Left forelimb (tissue), 1 donor: ENCODE measurements around the gene ZNF497.
"Not testable (repeated sequence)": the region's sequence is repeated elsewhere in the genome, so short reads cannot be mapped to it uniquely, and the experiment has no call there.

Experiments used
- DNase-seq: peaks from one replicate; pipeline ENCODE4 v3.0.0-alpha.2; 2018; ENCODE audit warnings: low spot score

The ZNF497 gene

DNA sequence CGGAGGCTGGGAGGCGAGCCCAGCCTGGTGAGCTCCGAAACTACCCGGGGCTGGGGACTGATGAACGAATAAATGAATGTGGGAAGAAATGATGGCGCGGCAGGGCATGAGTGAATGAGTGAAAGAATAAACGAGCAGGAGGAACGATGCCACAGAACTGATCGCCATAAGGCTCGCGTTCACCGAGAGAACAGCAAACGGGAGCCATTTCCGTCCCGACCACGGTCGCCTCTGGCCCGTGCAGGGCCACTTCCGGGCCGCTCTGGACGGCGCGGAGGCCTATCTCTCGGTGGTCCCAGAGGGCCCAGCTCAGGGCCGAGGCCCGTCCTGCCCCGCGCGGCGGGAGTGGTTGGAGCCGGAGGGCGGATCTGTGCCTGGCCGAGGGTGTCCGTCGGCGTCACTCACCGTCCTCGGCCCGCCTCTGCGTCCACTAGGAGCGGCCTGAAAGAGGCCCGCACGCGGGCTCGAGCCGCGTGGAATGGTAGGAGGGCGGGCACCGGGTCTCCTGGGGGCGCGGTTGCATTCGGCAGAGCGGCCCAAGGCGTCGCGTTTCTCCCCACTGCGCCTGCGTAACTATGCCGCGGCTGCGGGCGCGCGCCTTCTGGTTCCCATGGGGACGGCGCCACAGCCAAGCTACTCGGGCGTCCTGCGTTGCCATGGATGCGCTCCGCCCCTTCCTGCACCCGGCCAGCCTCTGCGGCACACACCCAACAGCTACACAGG, at the start of gene ZNF497:
Gene ZNF497, minus strand, starts transcription at position 480 of the 723 bp plus-strand sequence. CDS start 5,116 bp downstream, outside the sequence.
- peak; percentile 98 for DNase-seq

DNA sequence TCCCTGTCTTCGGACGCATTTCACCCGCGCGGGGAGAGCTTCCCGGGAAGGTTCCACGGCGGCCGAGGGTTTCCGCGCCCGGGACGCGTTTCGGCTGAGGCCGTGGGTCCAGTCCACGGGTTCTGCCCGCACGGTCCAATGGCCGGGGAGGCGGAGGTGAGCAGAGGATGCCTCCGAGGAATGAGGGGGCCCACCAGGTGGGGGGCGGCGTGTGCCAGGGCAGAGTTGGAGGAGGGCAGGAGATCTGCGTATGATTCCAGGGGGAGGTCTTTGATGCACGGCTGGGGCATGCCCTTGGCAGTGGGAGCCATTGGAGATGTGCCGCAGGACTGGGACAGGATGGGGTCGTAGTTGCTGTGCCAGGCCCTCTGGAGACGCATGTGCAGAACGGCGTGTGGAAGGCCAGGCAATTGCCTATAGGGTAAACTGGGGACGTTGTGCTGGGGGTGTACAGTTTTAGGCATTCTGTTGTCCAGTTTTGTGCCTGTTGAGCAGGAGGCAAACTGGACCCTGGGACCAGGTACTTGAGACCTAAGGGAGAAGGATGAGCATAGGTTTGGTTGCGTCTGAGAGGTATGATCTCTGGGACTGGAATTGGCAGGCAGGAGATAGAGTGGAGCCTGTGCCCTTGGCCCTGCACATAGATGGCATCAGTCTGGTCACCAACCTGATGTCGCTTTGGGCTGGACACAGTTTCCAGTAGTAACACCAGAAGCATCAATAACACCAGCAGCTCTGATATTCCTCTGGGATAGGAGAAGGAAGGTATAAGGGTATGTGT, 46.6 kb upstream of the ZNF497 start:
- DNase-seq, result no peak

DNA sequence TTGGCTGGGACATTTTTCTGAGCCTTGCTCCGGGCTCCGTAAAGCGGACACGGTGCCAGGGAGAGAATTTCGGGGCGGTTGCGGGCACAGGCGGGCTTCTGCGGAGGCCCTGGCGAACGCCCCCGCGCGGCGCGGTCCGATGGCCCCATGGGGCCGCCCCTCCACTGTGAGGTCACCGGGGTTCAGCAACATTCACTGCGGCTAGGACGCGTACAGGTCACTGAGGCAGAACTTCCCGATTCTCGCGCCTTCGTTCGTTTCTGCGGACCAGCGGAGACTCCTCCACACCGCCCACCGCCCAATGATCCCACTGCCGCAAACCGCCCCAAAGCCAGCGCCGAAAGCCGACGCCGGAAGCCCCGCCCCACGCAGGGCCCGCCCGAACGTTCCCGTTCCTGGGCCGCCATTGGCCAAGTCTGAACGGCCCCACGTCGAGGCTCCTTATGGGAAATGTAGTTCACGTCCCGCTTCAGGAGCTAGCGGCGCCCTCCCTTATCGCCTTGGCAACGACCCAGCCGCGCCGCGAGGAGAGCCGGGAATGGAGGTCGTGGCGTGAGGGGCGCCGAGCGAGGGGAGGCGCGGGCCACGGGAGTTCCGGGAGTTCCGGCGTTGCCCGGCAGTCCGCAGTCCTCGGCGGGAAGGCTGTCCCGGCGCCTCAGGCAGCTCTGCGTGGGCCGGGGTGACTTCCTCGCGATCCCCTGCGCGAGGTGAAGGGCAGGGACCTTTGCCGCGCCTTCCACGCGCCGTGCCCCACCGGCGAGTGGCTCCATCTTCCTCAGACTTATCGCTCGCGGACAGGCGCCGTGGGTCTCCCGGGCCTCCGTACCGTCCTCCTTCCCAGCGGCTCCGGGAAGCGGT, 45.8 kb upstream of the ZNF497 start, which contains the start of gene ZNF584:
Gene ZNF584, plus strand, starts transcription at position 498 of the 858 bp plus-strand sequence. CDS start 499 bp downstream, outside the sequence.
- peak; percentile 97 for DNase-seq

DNA sequence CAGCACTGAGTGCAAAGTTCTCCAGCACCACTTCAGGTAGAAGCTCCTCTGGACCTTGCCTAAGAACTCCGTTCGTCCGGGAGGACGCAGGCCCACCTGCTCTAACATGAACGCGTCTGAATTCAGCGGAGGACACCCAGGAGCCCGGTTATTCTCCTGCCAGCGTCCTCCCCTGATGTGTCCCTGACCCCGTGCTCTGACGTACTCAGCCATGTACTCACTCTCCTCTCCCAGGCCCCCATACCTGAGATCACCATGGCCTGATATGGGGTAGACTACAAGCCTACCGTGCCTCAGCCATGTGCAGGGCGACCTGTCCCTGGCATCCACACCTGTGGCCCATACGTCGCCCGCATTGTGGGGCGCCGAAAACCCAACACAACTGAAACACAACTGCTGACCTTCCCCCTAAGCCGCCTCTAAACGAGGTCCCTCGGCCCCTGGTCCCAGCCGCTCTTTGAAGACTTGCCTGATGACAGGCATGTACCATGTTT, 45.2 kb upstream of the ZNF497 start:
- no peak for DNase-seq

DNA sequence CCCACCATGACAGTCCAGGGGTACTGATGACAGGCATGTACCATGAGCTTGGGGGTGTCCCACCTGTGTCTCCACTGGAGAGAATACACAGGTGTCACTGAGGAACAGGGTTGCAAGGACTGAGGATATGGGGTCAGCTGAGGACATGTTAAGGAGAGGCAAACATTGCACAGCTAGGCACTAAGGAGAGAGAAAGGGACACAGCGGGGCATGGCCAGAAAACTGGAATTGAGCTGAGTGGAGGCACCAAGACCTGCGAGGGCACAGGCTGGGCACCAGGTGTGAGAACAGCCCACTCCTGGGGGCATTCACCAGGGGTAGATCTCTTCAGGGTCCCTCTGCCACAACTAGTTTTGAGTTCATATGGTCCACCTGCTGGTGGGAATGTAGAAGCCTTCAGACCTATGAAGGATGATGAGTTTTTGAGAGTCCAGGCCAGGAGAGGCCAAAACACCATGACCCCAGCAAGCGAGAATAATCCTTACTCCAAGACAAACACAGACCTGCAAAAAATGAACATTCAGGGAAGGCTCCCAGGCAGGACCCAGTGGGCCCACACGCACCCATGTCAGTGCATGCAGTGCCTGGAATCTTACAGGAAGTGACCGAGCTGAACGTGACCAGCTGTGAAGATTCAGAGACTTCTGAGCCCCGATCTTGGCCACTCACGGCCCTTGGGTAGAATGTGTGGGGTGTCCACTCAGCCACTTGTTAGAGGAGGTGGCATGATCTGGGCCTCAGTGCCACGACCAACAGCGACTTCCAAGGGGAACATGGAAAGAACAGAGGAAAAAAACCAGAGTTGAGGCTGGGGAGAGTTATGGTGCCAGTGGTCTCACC, 44.5 kb upstream of the ZNF497 start:
- DNase-seq, result no peak

DNA sequence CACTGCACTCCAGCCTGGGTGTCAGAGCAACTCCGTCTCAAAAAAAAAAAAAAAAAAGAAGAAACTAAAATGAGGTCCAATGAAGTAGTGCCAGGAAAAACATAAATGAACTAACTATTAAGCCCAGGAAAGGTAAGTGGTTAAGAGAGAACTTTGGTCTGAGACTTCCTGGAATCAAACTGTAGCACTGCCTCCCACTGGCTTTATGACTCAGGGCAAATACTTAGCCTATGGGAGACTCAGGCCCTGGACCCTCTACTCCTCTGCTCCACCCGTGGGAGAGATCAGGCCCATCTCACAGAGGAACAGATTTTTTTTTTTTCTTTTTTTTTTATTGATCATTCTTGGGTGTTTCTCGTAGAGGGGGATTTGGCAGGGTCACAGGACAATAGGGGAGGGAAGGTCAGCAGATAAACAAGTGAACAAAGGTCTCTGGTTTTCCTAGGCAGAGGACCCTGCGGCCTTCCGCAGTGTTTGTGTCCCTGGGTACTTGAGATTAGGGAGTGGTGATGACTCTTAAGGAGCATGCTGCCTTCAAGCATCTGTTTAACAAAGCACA, 41.4 kb upstream of the ZNF497 start:
- not testable (repeated sequence) for DNase-seq

DNA sequence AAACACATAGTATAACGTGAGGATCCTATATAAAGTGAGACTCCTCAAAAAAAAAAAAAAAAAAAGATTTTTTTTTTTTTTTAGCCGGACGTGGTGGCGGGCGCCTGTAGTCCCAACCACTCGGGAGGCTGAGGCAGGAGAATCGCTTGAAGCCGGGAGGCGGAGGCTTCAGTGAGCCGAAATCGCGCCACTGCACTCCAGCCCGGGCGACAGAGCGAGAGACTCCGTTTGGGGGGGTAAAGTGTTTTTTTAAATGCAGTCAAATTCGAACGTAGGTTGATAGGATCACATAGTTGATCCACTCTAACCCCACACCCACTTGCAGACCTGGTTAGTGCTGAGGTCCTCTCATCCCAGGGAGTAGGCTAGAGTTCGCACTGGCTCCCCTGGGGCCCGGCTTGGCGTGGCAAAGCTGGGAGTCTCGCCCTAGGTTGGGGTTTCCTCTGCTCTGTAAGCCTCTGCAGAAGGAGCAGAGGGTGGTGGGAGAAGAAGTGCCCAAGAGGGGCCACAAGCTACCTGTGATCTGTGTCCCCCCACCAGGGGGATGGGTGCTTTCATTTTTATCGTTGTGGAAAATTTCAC, 39.4 kb upstream of the ZNF497 start:
- DNase-seq, result no peak

DNA sequence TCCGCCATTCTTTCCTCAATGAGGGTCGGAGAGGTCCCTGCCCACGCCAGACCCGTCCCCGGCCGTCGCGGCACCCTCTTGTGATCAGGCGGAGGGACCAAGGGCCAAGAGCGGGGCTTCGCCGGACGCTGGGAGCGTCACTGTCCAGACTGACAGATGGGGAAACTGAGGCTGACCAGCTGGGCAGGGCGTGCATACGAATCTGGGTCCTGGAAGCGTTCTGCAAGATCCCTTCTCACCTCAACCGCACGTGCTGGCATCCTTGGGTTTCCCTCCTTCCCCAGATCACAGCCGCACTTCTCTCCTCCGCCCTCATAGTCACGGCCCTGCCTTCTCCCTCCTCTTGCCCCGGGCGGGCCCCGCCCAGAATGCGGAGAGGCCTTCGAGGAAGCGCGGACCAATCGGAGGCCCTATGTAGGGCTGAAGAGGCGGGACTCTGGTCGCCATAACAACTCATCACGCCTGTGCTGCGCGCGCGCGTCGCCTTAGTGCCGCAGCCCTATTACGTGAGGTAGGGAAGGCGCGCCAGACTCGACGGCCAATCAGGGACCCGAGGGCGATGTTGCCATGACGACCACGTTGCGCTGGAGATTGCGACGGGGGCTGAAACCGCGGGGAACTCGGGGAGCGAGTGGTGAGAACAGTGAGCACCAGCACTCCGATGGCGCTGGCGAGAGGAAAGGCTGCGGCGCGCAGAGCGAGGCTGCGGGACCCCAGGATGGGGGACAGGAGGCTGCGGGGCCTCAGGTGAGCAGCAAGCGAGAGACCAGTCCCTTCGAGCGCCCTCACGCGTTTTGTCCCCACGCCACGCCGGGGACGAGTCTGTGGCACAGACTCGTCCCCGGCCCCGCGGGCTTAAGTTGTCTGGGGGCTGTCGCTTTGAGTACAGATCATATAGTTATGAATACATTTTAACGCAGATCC, 38.6 kb upstream of the ZNF497 start:
- DNase-seq, result peak; percentile 99

DNA sequence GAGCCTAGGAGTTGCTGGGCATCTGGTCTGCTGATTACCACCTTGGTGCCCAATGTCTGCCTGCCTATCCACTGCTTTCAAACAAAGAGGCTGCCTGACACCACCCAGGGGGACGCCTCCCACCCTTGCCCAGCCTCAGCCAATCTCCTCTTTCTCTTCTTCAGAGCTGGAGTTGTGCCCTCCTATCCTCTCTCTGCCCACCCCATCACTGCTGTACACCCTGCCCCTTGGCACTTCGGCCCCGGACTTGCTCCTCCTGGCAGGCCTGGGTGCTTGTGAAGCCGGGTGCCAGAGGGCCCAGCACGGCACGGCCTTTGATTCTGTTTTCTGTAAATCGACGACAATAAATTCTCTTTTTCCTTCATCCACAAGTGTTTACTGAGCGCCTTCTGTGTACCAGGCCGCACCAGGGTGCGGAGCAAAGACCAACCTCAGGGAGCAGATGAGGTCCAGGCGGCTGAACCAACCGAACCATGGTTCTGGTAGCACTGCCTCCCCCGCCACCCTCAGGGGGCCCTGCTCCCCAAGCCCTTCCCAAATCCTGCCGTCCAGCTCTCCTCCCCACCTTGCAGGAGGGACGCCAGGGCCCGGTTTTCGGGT, 37.9 kb upstream of the ZNF497 start:
- DNase-seq, result no peak

DNA sequence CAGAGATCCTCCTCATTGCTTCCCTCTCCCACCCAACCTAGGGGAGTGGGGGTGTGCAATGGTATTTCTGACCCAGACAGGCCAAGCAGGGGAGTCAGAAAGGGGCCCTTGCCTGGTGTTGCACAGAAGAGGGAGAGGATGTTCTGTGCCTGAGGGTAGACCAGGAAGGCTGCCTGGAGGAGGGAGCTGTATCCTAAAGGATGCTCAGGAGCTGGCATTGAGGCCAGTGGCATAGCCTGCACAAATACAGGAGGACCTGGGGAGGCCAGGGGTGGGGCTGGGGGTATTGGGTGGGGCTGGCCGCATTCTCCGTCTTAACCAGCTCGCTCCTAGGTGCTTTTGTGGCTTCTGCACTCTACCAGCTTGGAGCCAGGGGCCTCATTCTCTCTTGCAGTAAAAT, 37.4 kb upstream of the ZNF497 start:
- DNase-seq, result no peak

DNA sequence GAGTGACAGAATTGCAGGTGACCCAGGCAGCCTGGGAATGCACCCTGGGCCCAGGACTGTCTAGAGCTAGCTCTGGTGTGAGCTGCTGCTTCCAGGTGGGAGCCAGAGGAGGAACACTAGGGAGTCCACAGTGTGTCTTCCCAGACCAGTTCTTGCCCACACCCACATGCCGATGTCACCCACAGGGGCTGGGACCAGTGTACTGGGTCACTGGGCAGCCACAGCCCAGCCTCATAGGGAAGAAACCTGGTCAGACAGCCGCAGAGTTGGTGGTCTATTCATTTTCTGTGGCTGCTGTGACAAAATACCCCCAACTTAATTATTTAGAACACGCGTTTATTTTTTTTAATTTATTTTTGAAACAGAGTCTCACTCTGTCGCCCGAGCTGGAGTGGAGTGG, 36.0 kb upstream of the ZNF497 start:
- DNase-seq, result no peak

DNA sequence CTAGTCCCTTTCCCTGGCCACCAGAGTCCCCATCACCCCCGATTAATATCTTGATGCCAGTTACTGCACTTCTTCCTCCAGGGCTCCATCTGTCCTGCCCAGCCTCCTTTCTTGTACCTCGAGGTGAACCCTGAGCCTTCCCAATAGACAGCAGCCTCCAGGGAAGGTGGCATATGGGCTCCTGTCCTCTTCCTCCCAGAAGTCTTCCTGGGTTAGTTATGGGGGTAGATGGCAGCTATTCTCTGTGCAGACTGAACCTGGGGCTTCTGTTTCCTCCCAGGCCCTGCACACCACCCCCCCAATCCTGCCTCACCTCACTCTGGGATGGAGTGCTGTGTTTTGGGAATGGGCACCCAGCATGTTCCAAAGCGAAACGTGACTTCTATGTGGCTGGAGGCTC, 35.5 kb upstream of the ZNF497 start:
- DNase-seq, result no peak

DNA sequence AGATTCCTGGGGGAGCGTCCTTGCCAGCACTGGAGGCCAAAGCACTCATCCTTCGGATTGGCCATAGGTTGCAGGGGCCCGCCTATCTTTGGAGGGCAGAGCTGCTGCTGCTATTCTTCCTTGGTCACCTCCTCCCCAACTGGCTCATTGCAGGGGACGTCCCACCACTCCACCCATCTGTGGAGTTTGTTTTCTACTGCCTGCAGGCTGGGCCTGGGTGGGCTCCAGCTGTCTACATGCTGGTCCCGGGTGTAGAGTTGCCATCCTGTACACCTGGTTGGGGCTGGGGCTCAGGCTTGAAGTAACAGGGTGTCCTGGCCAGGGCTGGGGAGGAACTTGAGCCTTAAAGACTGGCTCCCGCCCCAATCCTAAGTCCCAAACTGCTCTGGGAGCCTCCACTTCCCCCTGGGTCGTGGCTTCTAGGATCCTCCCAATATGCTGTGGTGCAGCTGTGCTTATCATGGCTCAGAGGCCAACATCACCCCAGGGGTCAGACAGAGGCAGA, 35.0 kb upstream of the ZNF497 start:
- DNase-seq, result no peak

DNA sequence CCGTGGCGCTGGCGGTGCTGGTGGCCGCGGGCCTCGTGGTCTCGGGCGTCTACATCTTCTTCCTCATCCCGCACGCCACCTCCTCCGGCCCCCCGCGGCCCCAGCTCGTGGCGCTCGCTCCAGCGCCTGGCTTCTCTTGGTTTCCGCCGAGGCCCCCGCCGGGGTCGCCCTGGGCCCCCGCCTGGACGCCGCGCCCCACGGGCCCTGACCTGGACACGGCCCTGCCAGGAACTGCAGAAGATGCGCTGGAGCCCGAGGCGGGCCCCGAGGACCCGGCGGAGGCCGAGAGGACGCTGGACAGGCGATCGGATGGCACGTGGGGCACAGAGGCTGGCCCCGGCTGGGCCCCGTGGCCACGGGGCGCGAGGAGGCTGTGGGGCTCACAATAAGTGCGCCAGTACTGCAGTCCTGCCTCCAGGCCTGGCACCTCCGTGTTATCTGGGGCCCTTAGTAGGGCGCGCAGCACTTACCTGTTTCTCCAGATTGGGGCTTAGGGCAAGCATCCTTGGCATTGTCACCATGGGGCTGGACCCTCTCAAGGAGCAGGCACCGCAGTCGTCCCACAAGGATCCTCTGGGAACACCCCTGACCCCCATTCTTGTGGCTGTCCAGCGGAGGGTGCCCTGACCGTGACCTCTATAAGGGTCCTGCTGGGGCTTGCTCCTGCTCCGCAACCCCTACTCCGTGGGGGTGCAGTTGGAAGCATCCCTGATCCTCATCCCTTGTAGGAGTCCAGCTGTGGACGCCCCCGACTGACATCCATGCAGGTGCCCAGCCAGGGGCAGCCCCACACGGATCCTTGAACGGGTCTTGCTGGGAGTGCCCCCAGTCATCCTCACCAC, 34.4 kb upstream of the ZNF497 start:
- no peak for DNase-seq

DNA sequence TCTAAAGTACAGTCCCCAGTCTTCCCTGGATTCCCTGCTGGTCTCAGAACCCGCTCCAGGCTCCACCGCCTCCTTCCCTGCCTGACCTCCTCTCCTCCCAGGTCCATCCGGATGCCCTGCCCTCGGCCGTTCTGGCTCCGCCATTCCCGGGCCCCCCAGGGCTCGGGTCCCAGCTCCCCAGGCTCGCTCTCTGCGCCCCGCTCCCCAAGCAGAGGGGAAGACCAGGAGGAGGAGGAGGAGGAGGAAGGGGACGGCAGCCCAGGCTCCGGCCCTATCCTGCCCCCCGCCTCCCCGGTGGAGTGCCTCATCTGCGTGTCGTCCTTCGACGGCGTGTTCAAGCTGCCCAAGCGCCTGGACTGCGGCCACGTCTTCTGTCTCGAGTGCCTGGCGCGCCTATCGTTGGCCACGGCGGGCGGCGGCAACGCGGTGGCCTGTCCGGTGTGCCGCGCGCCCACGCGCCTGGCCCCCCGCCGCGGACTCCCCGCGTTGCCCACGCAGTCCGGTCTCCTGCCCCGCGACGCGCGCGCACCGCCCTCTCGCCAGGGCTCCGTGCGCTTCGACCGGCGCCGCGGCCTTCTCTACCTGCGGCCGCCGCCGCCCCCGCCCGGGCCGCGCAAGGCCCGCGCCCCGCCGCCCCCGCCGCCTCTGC, 33.6 kb upstream of the ZNF497 start:
- no peak for DNase-seq

DNA sequence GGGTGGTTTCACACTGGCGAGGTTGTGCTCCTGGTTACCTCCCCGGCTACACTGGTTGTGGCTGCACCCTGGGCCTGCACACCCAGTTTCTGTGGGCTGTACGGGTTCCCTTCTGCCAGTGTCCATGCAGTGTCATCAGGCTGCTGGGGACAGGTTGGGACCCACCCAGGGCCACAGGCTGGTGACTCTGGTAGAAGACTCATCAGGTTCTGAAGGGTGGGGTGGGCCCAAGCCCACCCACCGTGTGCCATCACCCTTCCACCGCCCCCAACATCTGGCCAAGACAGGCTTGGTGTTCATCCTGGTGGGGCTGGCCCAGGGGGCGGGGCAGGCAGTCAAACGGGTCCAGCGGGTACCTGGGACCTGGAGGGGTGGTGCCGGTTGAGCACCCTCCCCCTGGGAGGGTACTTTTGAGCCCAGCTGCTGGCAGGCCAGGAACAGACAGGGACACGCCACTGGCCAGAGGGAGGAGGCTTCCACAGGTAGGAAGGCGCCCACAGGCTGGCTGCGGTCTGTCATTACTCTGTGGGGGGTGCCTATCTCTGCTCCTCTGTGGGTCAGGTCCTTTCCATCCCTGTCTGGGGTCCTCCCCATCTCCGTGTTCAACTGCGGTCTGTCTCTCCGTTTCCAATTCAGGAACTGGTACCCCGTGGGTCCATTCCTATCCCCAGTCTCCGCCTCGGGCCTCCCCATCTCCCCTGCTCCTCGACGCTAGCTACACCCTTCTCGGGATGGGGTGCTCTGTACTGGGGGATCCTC, 32.8 kb upstream of the ZNF497 start, which contains the start of gene RNF225:
Gene RNF225, plus strand, starts transcription at position 437 of the 759 bp plus-strand sequence. CDS start 434 bp downstream, outside the sequence.
- DNase-seq, result no peak
